CD4-positive, alpha-beta T cell treated with Interleukin-15 for 1 hour (primary cell): Measurements from ENCODE around the gene STXBP3.

Experiments used
- DNase-seq: peaks from one replicate; pipeline ENCODE4 v3.0.0-alpha.2; 2020

Gene STXBP3

DNA sequence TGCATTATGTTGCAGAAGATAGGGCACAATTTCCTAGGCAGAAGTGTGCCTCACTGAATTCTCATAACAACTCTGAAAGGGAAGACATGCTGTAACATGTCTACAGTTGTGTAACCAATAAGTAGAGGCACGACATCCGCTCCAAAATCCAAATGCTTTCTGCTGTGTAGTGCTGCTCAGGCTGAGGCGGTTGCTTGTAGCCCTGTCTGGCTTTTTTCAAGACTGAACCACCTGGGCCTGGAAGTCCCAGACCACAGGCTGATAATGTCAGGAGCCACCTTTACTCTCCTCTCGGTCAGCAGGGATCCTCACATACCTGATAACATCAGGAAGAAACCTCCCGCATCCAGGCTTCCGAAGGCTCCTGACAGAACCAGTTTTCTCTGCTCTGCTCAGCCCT is 99.5 kb downstream of the STXBP3 start:
- DNase-seq: no peak

DNA sequence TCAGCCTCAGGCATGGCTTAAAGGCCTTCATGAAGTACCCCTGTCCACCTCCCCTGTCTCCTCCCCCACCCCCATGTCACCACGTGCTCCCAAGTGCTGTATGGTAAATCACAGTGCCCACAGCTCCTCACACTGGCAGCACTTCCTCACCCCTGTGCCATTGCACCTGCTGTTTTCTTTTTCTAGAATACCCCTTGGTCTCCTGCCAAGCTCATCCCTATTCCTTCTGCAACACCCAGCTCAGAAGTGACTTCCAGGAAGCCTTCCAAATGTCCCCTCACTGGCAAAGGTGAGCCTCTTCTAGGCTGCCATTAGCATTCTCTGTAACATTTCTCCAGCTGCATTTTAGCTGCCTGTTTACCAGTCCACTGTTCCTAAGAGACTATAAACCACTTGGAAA is 101.0 kb downstream of the STXBP3 start:
- no peak for DNase-seq

DNA sequence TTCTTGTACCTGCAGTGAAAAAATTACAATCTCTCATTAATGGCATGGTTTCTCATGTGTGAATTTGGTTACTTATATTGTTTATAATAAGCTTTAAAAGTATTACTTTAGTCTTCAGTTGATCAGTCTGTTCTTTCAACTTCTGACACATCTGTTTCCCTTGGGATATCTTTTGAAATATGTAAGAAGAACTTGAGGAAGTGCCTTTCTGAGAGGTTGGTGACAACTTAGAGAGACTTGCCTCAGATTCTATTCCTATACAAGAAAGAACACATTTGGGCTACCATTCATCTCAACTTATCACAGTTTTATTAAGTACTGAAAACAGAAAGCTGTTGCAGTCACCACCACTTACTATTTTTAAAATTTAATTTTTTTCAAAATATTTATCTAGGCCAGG is 102.3 kb downstream of the STXBP3 start:
- DNase-seq: no peak

DNA sequence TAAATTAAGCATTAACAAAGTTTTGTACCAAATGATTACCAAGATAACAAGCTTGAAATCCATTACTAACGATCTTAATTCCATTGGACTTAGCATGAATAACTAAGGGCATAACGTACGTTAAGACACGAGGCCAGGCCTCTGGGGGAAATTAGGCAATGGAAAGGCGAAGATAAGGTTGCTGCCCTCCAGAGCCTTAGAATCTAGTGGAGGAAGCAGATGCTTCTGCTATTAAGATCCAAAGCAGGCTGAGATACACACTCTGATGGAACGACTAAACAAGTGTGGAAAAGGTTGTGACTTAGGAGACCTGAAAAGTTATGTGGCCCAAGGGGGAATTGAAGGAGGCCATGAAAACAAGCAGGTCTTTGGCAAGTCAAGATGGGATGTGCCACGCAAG is 104.5 kb downstream of the STXBP3 start:
- DNase-seq: no peak

DNA sequence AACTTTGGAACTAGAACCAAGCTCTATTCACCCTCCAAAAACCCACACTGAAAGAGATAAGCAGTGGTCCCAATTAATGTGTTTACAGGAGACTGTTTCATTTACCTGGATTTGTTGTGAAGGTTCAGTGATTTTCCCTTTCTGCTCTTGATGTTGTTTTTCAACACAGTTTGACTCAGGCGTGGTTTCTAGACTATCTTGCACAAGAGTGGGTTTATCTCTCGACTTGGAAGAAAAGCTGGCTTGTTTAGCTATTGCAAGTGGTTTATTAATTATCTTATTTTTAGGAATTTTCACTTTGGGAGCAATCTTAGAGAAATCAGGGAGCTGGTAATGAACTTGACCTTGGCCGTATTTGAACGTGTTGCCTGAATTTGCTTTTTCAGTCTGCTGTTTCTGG is 105.1 kb downstream of the STXBP3 start:
- no peak for DNase-seq

DNA sequence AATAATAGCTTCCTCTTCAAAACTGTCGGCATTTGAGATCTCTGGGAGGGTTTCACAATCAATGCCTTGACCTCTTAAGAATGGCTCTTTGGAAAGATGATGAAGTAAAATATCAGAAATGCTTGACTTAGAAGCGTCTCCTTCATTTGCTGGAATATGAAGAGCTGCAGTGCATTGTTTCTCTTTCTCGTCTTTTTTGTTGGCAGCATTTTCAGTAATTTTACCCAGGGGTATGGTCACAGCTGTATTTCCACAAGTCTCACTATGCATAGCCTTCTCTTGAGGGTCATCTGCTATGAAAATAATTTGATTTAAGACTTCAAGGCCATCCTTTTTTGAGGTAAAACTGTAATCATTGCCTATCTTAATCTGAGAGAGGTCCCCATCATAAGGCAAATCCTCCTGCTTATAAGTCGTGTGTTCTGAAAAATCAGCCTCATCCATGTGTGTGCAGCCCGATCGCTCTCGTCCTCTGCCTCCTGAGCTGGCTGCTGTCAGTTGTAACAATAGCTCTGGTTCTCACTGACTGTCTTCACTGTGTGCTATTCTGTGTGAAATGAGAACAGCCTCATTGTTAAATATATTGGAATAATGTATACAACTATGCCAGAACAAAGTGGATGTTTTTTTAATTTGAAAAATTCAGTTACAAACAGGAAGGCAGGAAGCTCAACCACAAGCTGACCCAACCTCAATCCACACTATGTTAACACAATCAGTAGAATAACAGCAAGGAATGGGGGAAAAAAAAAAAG is 105.9 kb downstream of the STXBP3 start:
- no peak for DNase-seq

DNA sequence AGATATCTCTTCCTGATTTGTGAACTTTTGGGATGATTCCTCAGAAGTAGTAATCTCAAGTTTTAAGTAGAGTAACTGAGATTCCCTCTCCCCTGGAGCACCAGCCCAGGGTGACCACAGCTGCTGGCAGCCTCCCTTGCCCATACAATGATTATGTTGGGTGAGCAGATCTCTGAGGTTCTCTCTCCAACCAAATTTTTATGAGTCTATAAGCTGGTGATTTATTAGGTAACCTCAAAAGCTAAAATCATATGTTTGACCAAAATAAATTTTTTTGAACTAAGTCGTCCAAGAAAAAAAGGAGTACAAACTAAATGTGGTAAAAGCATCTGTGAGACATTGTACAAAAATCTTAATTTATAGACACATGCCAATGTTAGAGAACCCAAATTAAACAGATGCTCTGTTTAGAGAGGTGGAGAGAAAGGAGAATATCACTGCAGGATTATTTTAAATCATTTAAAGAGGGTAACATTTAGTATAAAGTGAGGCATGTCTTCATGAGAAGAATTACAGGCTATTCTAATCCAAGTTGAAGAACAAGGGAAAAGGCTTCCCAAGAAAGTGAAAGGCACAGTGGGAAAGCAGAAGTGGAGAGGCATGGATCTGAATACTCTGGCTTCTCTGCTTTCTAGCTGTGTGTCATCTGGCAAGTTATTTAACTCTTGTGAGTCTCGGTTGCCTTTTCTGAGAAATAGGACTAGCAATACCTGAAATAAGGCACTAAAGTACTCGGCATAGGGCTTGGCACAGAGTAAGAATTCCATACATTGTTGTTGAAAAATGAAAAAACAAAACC is 107.9 kb downstream of the STXBP3 start:
- DNase-seq: no peak

DNA sequence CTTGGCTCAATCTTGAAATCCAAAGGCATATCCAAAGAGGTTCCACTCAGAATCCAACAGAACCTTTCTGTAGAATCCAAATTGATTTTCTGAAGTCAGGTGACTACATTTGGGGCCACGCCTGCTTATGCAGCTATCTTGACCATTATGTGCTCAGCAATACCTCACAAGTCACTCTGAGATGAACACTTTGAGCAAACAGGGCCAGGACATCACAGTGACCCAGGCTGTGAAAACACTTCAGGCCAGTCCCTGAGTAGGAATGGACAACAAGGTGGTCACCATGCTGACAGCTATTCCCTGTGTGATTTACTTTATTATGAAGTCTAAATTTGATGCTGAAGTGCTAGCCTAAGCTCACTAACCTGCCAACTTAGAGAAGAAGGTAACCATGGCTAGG is 110.5 kb downstream of the STXBP3 start, which contains the start of gene AKNAD1:
AKNAD1 (minus strand) TSS at position 101 of the 400 bp plus-strand sequence. CDS start 4,430 bp downstream, outside the sequence.
- DNase-seq: no peak

DNA sequence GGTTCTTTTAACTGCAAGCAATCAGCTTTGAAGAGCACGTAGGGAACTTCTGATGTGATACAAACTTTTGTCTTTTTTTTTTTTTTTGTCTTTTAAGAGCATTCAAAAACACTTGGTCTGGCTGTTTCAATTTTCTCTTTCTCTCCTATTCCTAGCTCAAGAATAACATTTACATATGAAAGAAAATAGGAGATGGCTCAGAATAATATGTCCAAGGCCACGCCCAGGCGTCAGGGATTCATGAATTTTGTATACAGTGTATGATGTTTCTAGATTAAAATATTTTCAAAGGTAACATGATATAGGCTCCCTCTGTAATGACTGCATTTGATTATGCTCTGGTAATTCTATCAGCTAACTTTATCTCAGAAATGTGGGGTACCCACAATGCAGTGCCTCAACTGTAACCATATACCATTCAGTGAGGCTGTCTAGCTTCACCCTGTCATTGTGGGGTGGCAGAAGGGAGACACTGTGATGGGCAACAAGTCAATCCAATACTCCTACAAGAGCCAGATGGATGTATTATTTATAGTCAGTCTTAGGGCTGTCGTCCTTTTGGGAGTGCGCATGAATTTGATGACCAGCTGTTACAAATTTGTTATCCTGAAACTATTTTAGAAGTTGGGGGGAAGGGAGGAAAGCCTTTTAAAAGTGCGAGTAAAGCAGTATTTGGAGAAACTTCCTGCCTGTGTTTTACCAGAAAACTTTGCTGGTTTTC is 111.9 kb downstream of the STXBP3 start:
- DNase-seq: no peak
